Sigmoid colon (tissue), 4 donors: ENCODE data around the gene MEFV.

Source experiments
- EP300 ChIP-seq, 4 donors: sonication (generic); formaldehyde crosslinking; IDR thresholded peaks; one replicate each; pipeline ENCODE4 v1.6.1; 2017; ENCODE audit warnings: antibody characterized with exemption in 4 of 4
- POLR2A ChIP-seq, 2 donors: fragments of 450-650 bp; IDR thresholded peaks; one replicate each; pipeline ENCODE4 v1.6.1; 2016; ENCODE audit warnings: antibody characterized with exemption in 2 of 2, mild to moderate bottlenecking in 2 of 2, moderate library complexity in 2 of 2
- TF ChIP-seq, protein P1 (sequence below), 4 experiments: fragments of 450-650 bp in 3 of 4; fragments of 200-600 bp in 1 of 4; IDR thresholded peaks; one replicate each; pipeline ENCODE4 v1.5.1; 2016 to 2019; ENCODE audit warnings: antibody characterized with exemption in 4 of 4, mild to moderate bottlenecking in 3 of 4, moderate library complexity in 2 of 4

- TF ChIP-seq, protein P1, sequence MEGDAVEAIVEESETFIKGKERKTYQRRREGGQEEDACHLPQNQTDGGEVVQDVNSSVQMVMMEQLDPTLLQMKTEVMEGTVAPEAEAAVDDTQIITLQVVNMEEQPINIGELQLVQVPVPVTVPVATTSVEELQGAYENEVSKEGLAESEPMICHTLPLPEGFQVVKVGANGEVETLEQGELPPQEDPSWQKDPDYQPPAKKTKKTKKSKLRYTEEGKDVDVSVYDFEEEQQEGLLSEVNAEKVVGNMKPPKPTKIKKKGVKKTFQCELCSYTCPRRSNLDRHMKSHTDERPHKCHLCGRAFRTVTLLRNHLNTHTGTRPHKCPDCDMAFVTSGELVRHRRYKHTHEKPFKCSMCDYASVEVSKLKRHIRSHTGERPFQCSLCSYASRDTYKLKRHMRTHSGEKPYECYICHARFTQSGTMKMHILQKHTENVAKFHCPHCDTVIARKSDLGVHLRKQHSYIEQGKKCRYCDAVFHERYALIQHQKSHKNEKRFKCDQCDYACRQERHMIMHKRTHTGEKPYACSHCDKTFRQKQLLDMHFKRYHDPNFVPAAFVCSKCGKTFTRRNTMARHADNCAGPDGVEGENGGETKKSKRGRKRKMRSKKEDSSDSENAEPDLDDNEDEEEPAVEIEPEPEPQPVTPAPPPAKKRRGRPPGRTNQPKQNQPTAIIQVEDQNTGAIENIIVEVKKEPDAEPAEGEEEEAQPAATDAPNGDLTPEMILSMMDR (IDR thresholded peaks at IDR 0.05): no peak
- no peak for TF ChIP-seq POLR2A (IDR thresholded peaks at IDR 0.05)
- no peak for TF ChIP-seq EP300 (IDR thresholded peaks at IDR 0.05)
Measured at GRCh38 chr16:3268294-3268693, 11.9 kb upstream of the MEFV start.
